DOHH2 (cell line): Measurements from ENCODE around the gene SMAD3.

ENCODE experiments used
- H3F3A ChIP-seq: fragments of 200-600 bp; sonication (generic), shearing (Covaris generic); 2 replicates; pipeline ENCODE4 v1.6.0; 2016; ENCODE audit warnings: antibody characterized with exemption, mild to moderate bottlenecking; ENCODE audit not compliant: control insufficient read depth, insufficient read depth
- H3K27ac ChIP-seq: fragments of 200-600 bp; sonication (generic); 2 replicates; pipeline ENCODE4 v1.5.1; 2014; ENCODE audit warnings: low read depth, mild to moderate bottlenecking, low read length, moderate library complexity
- H3K27me3 ChIP-seq: fragments of 200-600 bp; sonication (generic); 2 replicates; pipeline ENCODE4 v1.6.1; 2014; ENCODE audit warnings: mild to moderate bottlenecking, low read length, mixed read lengths; ENCODE audit not compliant: control insufficient read depth
- H3K36me3 ChIP-seq: fragments of 200-600 bp; sonication (generic); 2 replicates; pipeline ENCODE4 v1.6.1; 2014; ENCODE audit warnings: mild to moderate bottlenecking, low read length, moderate library complexity, mixed read lengths; ENCODE audit not compliant: control insufficient read depth
- H3K4me1 ChIP-seq: fragments of 200-600 bp; sonication (generic); 2 replicates; pipeline ENCODE4 v1.6.1; 2014; ENCODE audit warnings: mild to moderate bottlenecking, low read length, mixed read lengths; ENCODE audit not compliant: control insufficient read depth
- H3K4me2 ChIP-seq: fragments of 200-600 bp; sonication (generic); 2 replicates; pipeline ENCODE4 v1.6.0; 2014; ENCODE audit warnings: mild to moderate bottlenecking, low read length, moderate library complexity
- H3K4me3 ChIP-seq: fragments of 200-600 bp; sonication (generic); 2 replicates; pipeline ENCODE4 v1.5.1; 2014; ENCODE audit warnings: mild to moderate bottlenecking, low read length, mixed read lengths
- H3K79me2 ChIP-seq: fragments of 200-600 bp; sonication (generic); 2 replicates; pipeline ENCODE4 v1.6.1; 2014; ENCODE audit warnings: mild to moderate bottlenecking, low read length, mixed read lengths; ENCODE audit not compliant: control insufficient read depth
- H3K9me2 ChIP-seq: fragments of 200-600 bp; sonication (generic); replicated peaks from 2 replicates; pipeline ENCODE4 v1.6.1; 2014; ENCODE audit warnings: mild to moderate bottlenecking, low read length, mixed read lengths; ENCODE audit not compliant: control insufficient read depth
- H3K9me3 ChIP-seq: fragments of 200-600 bp; sonication (generic); 2 replicates; pipeline ENCODE4 v1.6.1; 2014; ENCODE audit warnings: antibody characterized with exemption, low read length, mixed read lengths; ENCODE audit not compliant: control insufficient read depth, insufficient read depth
- H4K20me1 ChIP-seq: fragments of 200-600 bp; sonication (generic); 2 replicates; pipeline ENCODE4 v1.6.0; 2014; ENCODE audit warnings: low read depth, mild to moderate bottlenecking, antibody characterized with exemption, low read length, moderate library complexity; ENCODE audit not compliant: control insufficient read depth, insufficient read depth
- EZH2phosphoT487 ChIP-seq: fragments of 200-600 bp; sonication (generic); IDR thresholded peaks from 2 replicates; pipeline ENCODE4 v1.6.1; 2017; ENCODE audit warnings: borderline replicate concordance, mild to moderate bottlenecking, antibody characterized with exemption, low read length, moderate library complexity, mixed read lengths
- TF ChIP-seq, protein P1 (sequence below): fragments of 200-600 bp; sonication (generic); IDR thresholded peaks from one replicate; pipeline ENCODE4 v1.5.1; 2014; ENCODE audit warnings: antibody characterized with exemption, mild to moderate bottlenecking, low read depth, low read length; ENCODE audit not compliant: poor library complexity, severe bottlenecking

SMAD3 gene

DNA sequence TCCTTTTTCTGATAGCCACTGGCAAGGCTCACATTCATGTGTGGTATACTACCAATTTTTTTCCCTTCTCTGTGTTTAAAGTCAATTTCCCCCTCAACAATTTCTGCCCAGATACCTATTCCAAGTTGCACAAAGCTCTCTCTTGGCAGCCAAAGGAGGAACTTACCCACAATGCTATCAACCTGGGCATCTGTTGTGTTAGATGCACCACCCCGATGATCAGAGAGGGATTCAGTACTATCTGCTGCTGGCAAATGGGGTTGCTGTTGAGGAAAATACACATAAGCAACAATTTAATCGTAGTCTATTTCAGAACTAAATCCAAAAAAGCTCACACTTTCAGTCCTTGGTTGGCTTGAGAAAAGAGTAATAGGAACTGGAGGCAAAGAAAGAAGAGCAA lies 143.0 kb downstream of the SMAD3 start:
- H3K4me2 ChIP-seq, result no peak overlapping the region
- TF ChIP-seq EZH2phosphoT487, result no peak
- TF ChIP-seq, protein P1, sequence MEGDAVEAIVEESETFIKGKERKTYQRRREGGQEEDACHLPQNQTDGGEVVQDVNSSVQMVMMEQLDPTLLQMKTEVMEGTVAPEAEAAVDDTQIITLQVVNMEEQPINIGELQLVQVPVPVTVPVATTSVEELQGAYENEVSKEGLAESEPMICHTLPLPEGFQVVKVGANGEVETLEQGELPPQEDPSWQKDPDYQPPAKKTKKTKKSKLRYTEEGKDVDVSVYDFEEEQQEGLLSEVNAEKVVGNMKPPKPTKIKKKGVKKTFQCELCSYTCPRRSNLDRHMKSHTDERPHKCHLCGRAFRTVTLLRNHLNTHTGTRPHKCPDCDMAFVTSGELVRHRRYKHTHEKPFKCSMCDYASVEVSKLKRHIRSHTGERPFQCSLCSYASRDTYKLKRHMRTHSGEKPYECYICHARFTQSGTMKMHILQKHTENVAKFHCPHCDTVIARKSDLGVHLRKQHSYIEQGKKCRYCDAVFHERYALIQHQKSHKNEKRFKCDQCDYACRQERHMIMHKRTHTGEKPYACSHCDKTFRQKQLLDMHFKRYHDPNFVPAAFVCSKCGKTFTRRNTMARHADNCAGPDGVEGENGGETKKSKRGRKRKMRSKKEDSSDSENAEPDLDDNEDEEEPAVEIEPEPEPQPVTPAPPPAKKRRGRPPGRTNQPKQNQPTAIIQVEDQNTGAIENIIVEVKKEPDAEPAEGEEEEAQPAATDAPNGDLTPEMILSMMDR, result no peak
- H3F3A ChIP-seq, result no peaks in the 10 kb centered on the region
- no peaks in the 10 kb centered on the region for H3K4me1 ChIP-seq
- H3K79me2 ChIP-seq, result no peaks in the 10 kb centered on the region
- no peaks in the 10 kb centered on the region for H3K9me2 ChIP-seq
- no peaks in the 10 kb centered on the region for H3K27me3 ChIP-seq
- H4K20me1 ChIP-seq, result no peaks in the 10 kb centered on the region
- H3K36me3 ChIP-seq, result peaks cover 22% of the 10 kb centered on the region
- H3K4me3 ChIP-seq, result no peak overlapping the region
- H3K27ac ChIP-seq, result no peak overlapping the region
- H3K9me3 ChIP-seq, result no peaks in the 10 kb centered on the region

DNA sequence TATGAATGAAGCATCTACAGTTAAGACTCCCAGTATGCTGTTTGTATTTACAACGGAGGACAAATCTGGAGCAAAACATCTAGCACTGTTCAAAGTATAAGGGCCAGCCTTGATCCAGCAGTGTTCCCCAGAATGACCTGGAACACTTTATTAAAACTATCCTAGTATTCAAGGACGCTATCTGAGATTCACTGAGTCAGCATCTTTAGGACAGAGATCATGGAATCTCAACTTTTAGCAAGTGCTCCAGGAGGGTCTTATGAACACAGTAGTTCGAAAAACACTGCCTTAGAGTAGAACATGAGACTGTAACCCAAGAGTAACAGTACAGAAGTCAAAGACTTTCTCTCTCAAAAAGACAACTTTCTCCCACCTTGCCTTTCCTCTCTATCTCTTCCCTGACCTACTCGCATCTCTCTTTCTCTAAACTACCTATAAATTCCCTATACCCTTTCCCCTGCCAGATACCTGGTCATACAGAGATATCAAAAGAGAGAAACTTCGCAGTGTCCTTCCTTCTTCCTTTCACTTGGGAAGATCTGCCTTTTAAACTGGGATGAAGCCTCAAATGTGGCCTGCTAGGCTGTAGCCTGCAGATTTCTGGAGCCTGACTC lies 145.3 kb downstream of the SMAD3 start:
- no peaks in the 10 kb centered on the region for H3K27me3 ChIP-seq
- no peak overlapping the region for H3K4me3 ChIP-seq
- H3K4me2 ChIP-seq, result no peak overlapping the region
- no peak overlapping the region for H3K27ac ChIP-seq
- peaks cover 8% of the 10 kb centered on the region for H3K4me1 ChIP-seq
- peaks cover 18% of the 10 kb centered on the region for H3K36me3 ChIP-seq
- H4K20me1 ChIP-seq, result no peaks in the 10 kb centered on the region
- no peak for TF ChIP-seq EZH2phosphoT487
- TF ChIP-seq, protein P1, result no peak
- no peaks in the 10 kb centered on the region for H3K79me2 ChIP-seq
- no peaks in the 10 kb centered on the region for H3K9me2 ChIP-seq
- no peaks in the 10 kb centered on the region for H3F3A ChIP-seq
- no peaks in the 10 kb centered on the region for H3K9me3 ChIP-seq

DNA sequence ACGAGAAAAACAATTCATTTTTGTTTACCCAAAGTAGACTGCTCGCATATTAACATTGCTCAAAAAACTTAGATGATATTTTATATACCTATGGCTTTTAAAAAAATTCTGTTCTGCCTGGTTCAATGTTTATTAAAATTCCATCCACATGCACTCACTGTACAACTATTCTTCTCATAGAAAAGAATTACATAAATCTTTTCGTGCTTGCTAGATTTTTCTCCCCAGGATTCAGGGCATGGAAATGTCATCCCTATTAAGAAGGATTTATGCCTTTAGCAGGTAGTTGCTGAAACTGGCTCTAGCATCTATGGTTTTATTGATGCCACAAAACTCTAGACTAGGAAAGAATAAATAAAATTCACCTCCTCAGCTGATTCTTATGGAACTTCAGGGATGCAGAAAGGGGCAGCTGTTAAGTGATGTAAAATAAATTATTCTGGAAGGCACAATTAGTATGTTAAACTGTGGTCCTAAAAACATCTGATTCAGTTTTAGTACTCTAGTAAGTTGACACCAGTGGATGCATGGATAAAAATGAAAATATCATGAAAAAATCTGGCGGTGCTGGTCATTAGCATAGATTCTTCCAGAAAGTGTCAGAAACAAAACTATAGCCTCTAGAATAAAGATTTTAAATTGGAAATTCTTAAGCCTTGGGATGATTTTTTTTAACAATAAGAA lies 147.4 kb downstream of the SMAD3 start:
- Histone ChIP-seq H3K4me2 (no peak overlapping the region), H3K9me3 (no peaks in the 10 kb centered on the region), H3K27me3 (no peaks in the 10 kb centered on the region), H3K36me3 (peaks cover 13% of the 10 kb centered on the region), H3K27ac (no peak overlapping the region), H3K9me2 (no peaks in the 10 kb centered on the region), H3F3A (no peaks in the 10 kb centered on the region), H3K79me2 (no peaks in the 10 kb centered on the region), H3K4me1 (peaks cover 16% of the 10 kb centered on the region), H3K4me3 (no peak overlapping the region), H4K20me1 (no peaks in the 10 kb centered on the region)
- TF ChIP-seq EZH2phosphoT487, result no peak
- TF ChIP-seq, protein P1, result no peak
